Adipose tissue (tissue), 3 donors: ENCODE data around the gene TMEM179. TPM values are rescaled to one million over a fixed set of nuclear protein-coding genes. Genes with fewer than 3 reads are reported as not detected.
"Not testable (repeated sequence)": the region's sequence is repeated elsewhere in the genome, so short reads cannot be mapped to it uniquely, and the experiment has no call there.

Experiments
- H3K27ac ChIP-seq: one replicate; pipeline ENCODE4 v1.5.1; 2013; ENCODE audit warnings: low read depth, low read length
- WGBS, 3 donors: extraction: QIAGEN DNeasy Blood & Tissue Kit; methylation state at CpG; one replicate each; pipeline ENCODE4 v1.1.7; 2013; 5-methylcytosine and 5-hydroxymethylcytosine counted together
- polyA plus RNA-seq, 3 donors: library from polyadenylated mRNA; stranded (reverse); fragments of 200-250 nt; gene quantifications; one replicate each; pipeline ENCODE4 v1.2.3, GENCODE V29; 2013
- donor health status: healthy with polysubstance abuse.
- donor health status: Bipolar disorder and iron deficiency.
- donor health status: healthy.

TMEM179 gene
- polyA plus RNA-seq, 3 donors: 0.10 to 4.2 TPM; not detected in 1

GRCh38 chr14:104591506-104592291, 12.9 kb downstream of the TMEM179 start:
- H3K27ac ChIP-seq: no peak overlapping the region
- 72 to 81% (median 81%) methylated on average over 26 of the region's 26 CpGs for WGBS, 3 donors

GRCh38 chr14:104591031-104591430, 13.5 kb downstream of the TMEM179 start:
- 67 to 72% (median 71%) methylated on average over 7 of the region's 7 CpGs for WGBS, 3 donors
- no peak overlapping the region for H3K27ac ChIP-seq

- no peak overlapping the region for H3K27ac ChIP-seq
- WGBS, 3 donors: 77 to 78% (median 78%) methylated on average over 22 to 23 of the region's 23 CpGs
Observed at GRCh38 chr14:104590240-104590965, 14.2 kb downstream of the TMEM179 start.

GRCh38 chr14:104589338-104590195, 15.0 kb downstream of the TMEM179 start:
- WGBS, 3 donors: 79 to 83% (median 83%) methylated on average over 25 to 26 of the region's 26 CpGs
- H3K27ac ChIP-seq: no peak overlapping the region

- 83 to 89% (median 84%) methylated on average over 37 to 38 of the region's 38 CpGs for WGBS, 3 donors
- H3K27ac ChIP-seq: no peak overlapping the region
Observed at GRCh38 chr14:104588066-104588857, 16.3 kb downstream of the TMEM179 start.

- 51 to 54% (median 54%) methylated on average over 18 to 19 of the region's 19 CpGs for WGBS, 3 donors
- no peak overlapping the region for H3K27ac ChIP-seq
Observed at GRCh38 chr14:104587641-104588040, 16.9 kb downstream of the TMEM179 start.

GRCh38 chr14:104586832-104587620, 17.5 kb downstream of the TMEM179 start:
- 67 to 69% (median 69%) methylated on average over 19 of the region's 19 CpGs for WGBS, 3 donors
- no peak overlapping the region for H3K27ac ChIP-seq

GRCh38 chr14:104585966-104586697, 18.4 kb downstream of the TMEM179 start:
- no peak overlapping the region for H3K27ac ChIP-seq
- WGBS, 3 donors: 61 to 73% (median 68%) methylated on average over 24 of the region's 24 CpGs

GRCh38 chr14:104584557-104584956, 20.0 kb downstream of the TMEM179 start:
- WGBS, 3 donors: 77 to 80% (median 77%) methylated on average over 10 of the region's 10 CpGs
- no peak overlapping the region for H3K27ac ChIP-seq

GRCh38 chr14:104583424-104584306, 20.9 kb downstream of the TMEM179 start:
- WGBS, 3 donors: 66 to 76% (median 71%) methylated on average over 27 of the region's 27 CpGs
- no peak overlapping the region for H3K27ac ChIP-seq

- H3K27ac ChIP-seq: no peak overlapping the region
- 31 to 51% (median 45%) methylated on average over 12 of the region's 12 CpGs for WGBS, 3 donors
Observed at GRCh38 chr14:104582662-104583061, 21.9 kb downstream of the TMEM179 start.

- 54 to 71% (median 60%) methylated on average over 19 to 20 of the region's 20 CpGs for WGBS, 3 donors
- no peak overlapping the region for H3K27ac ChIP-seq
Observed at GRCh38 chr14:104582005-104582404, 22.6 kb downstream of the TMEM179 start.

GRCh38 chr14:104581521-104581920, 23.1 kb downstream of the TMEM179 start:
- WGBS, 3 donors: 65 to 82% (median 71%) methylated on average over 9 of the region's 9 CpGs
- H3K27ac ChIP-seq: no peak overlapping the region

- 52 to 56% (median 54%) methylated on average over 7 to 9 of the region's 9 CpGs for WGBS, 3 donors
- no peak overlapping the region for H3K27ac ChIP-seq
Observed at GRCh38 chr14:104580961-104581360, 23.6 kb downstream of the TMEM179 start.

- not testable (repeated sequence) for H3K27ac ChIP-seq
Observed at GRCh38 chr14:104579939-104580338, 24.6 kb downstream of the TMEM179 start.

GRCh38 chr14:104579507-104579906, 25.1 kb downstream of the TMEM179 start, which contains the start of gene C14orf180:
Gene C14orf180 (plus strand): TSS chr14:104579764. CDS start chr14:104586431, 6,667 bp downstream.
- WGBS, 3 donors: 28 to 47% (median 40%) methylated on average over 17 of the region's 17 CpGs
- no peak within 1 kb of the TSS for H3K27ac ChIP-seq

More at GRCh38 chr14:104579939-104580338, 24.6 kb downstream of the TMEM179 start:
- WGBS, 3 donors: 52 to 79% (median 73%) methylated on average over 6 of the region's 6 CpGs
